GM15510 (cell line): ENCODE results near the gene ACOT8.
A peak's percentile ranks its signal among the peaks of the same experiment; 100 is the strongest.

Experiments
- POLR2A ChIP-seq: IDR thresholded peaks from 3 replicates; pipeline ENCODE4 v1.6.1; 2011; ENCODE audit warnings: borderline replicate concordance; ENCODE audit not compliant: insufficient read length; ENCODE audit errors: extremely low read depth

The ACOT8 gene

GRCh38 chr20:45826381-45827019 lies 30.7 kb downstream of the ACOT8 start:
- no peak for TF ChIP-seq POLR2A

- TF ChIP-seq POLR2A = no peak
Observed at GRCh38 chr20:45823949-45824835, 33.0 kb downstream of the ACOT8 start.

GRCh38 chr20:45822857-45823256 lies 34.3 kb downstream of the ACOT8 start:
- TF ChIP-seq POLR2A = no peak

GRCh38 chr20:45821947-45822346 lies 35.2 kb downstream of the ACOT8 start:
- TF ChIP-seq POLR2A = no peak

- TF ChIP-seq POLR2A = no peak
Observed at GRCh38 chr20:45819466-45819865, 37.7 kb downstream of the ACOT8 start.

GRCh38 chr20:45818239-45818638 lies 39.0 kb downstream of the ACOT8 start:
- no peak for TF ChIP-seq POLR2A

- no peak for TF ChIP-seq POLR2A
Observed at GRCh38 chr20:45817376-45818194, 39.6 kb downstream of the ACOT8 start.

- no peak for TF ChIP-seq POLR2A
Observed at GRCh38 chr20:45816951-45817350, 40.2 kb downstream of the ACOT8 start.

GRCh38 chr20:45814314-45814713 lies 42.9 kb downstream of the ACOT8 start:
- no peak for TF ChIP-seq POLR2A

- no peak for TF ChIP-seq POLR2A
Observed at GRCh38 chr20:45813489-45813888, 43.7 kb downstream of the ACOT8 start.

- no peak for TF ChIP-seq POLR2A
Observed at GRCh38 chr20:45813006-45813340, 44.2 kb downstream of the ACOT8 start.

- peak; percentile 60 for TF ChIP-seq POLR2A
Observed at GRCh38 chr20:45812157-45813005, 44.8 kb downstream of the ACOT8 start, which contains the start of gene UBE2C. Gene UBE2C, plus strand, starts transcription at chr20:45812644. Its CDS starts 52 bp downstream, at chr20:45812696.

GRCh38 chr20:45810191-45810970 lies 46.8 kb downstream of the ACOT8 start:
- TF ChIP-seq POLR2A = no peak
